GM19025 (cell line): Measurements from ENCODE around the gene BCL2L2.

Experiments
- ATAC-seq: cut with Tn5 transposase; IDR thresholded peaks from one replicate; pipeline ENCODE4 v1.9.1; 2021; ENCODE audit warnings: mild to moderate bottlenecking, low read depth, moderate library complexity; ENCODE audit not compliant: unreplicated experiment

Gene BCL2L2

GRCh38 chr14:23352506-23353432, 46.1 kb downstream of the BCL2L2 start, which contains the start of gene SLC22A17:
Gene SLC22A17 (minus strand): TSS chr14:23352887.
- ATAC-seq: no peak

- no peak for ATAC-seq
Measured at GRCh38 chr14:23353433-23353780, 46.8 kb downstream of the BCL2L2 start.

GRCh38 chr14:23354990-23355389, 48.4 kb downstream of the BCL2L2 start:
- ATAC-seq: no peak

GRCh38 chr14:23355871-23356435, 49.3 kb downstream of the BCL2L2 start:
- no peak for ATAC-seq

- ATAC-seq: no peak
Measured at GRCh38 chr14:23356662-23357061, 50.0 kb downstream of the BCL2L2 start.

- ATAC-seq: no peak
Measured at GRCh38 chr14:23357261-23357660, 50.6 kb downstream of the BCL2L2 start.

- ATAC-seq: no peak
Measured at GRCh38 chr14:23358042-23358441, 51.4 kb downstream of the BCL2L2 start.

- ATAC-seq: no peak
Measured at GRCh38 chr14:23358553-23359166, 52.0 kb downstream of the BCL2L2 start.

GRCh38 chr14:23359167-23359626, 52.6 kb downstream of the BCL2L2 start:
- ATAC-seq: no peak

- ATAC-seq: no peak
Measured at GRCh38 chr14:23359722-23360447, 53.3 kb downstream of the BCL2L2 start.

- no peak for ATAC-seq
Measured at GRCh38 chr14:23360496-23360895, 53.9 kb downstream of the BCL2L2 start.

GRCh38 chr14:23361320-23361719, 54.7 kb downstream of the BCL2L2 start:
- ATAC-seq: no peak
